IPS-NIHi7 (cell line): ENCODE measurements around the gene HTR6.

Experiments
- DNase-seq: peaks from one replicate; pipeline ENCODE4 v3.0.0; 2012; ENCODE audit warnings: mixed read lengths; ENCODE audit errors: extremely low spot score

Gene HTR6

GRCh38 chr1:19688041-19688842, 23.6 kb downstream of the HTR6 start:
- DNase-seq, result no peak

GRCh38 chr1:19689085-19689757, 24.5 kb downstream of the HTR6 start:
- DNase-seq, result no peak

- no peak for DNase-seq
These were observed 25.2 kb downstream of the HTR6 start for GRCh38 chr1:19689856-19690255.

- DNase-seq, result no peak
These were observed 25.7 kb downstream of the HTR6 start for GRCh38 chr1:19690342-19690741.

- no peak for DNase-seq
These were observed 29.6 kb downstream of the HTR6 start for GRCh38 chr1:19694298-19694697.

- DNase-seq, result no peak
These were observed 31.1 kb downstream of the HTR6 start for GRCh38 chr1:19695772-19696171.

- no peak for DNase-seq
These were observed 32.1 kb downstream of the HTR6 start for GRCh38 chr1:19696820-19697219.

GRCh38 chr1:19698181-19698580, 33.5 kb downstream of the HTR6 start:
- DNase-seq, result no peak

- no peak for DNase-seq
These were observed 35.6 kb downstream of the HTR6 start for GRCh38 chr1:19700079-19700777.

GRCh38 chr1:19703280-19703679, 38.6 kb downstream of the HTR6 start:
- no peak for DNase-seq

- peak; percentile 95 for DNase-seq
These were observed 39.8 kb downstream of the HTR6 start for GRCh38 chr1:19704247-19705113.

- DNase-seq, result no peak
These were observed 40.8 kb downstream of the HTR6 start for GRCh38 chr1:19705464-19705863.

- DNase-seq, result no peak
These were observed 41.5 kb downstream of the HTR6 start for GRCh38 chr1:19706136-19706535.

- no peak for DNase-seq
These were observed 44.0 kb downstream of the HTR6 start for GRCh38 chr1:19708567-19709110.

GRCh38 chr1:19709260-19709793, 44.7 kb downstream of the HTR6 start:
- no peak for DNase-seq

GRCh38 chr1:19710825-19711611, 46.3 kb downstream of the HTR6 start:
- no peak for DNase-seq

- no peak for DNase-seq
These were observed 48.3 kb downstream of the HTR6 start for GRCh38 chr1:19712928-19713327.

- peak; percentile 98 for DNase-seq
These were observed 50.9 kb downstream of the HTR6 start for GRCh38 chr1:19715334-19716203.

- no peak for DNase-seq
These were observed 52.8 kb downstream of the HTR6 start for GRCh38 chr1:19717467-19717866.
